K562 (cell line): ENCODE results near the gene SLC26A8. TPM values are rescaled to one million over a fixed set of nuclear protein-coding genes. Genes with fewer than 3 reads are reported as not detected.

ENCODE experiments used
- ATAC-seq: fragments of 200-7000 bp; cut with Tn5 transposase; 3 replicates; pipeline ENCODE4 v1.9.1; 2020; ENCODE audit warnings: moderate library complexity
- BruUV-seq: library from RNA; stranded (reverse); fragments of 400-500 nt; replicated peaks from 2 replicates; lab custom pipeline; 2021; lab: Mats Ljungman, UMichigan
- CTCF ChIA-PET: fragments of 300-600 bp; formaldehyde crosslinking; extraction: SDS; loops from one replicate; lab custom pipeline; 2021; ENCODE audit warnings: low intra/inter-chr PET ratio; lab: Yijun Ruan, JAX
- POLR2A ChIA-PET: fragments of 300-600, 350-650 bp; sonication (Branson Sonifier 250); formaldehyde crosslinking; extraction: SDS; loops from one replicate; lab custom pipeline; 2021; ENCODE audit warnings: antibody characterized with exemption, inconsistent platforms; lab: Yijun Ruan, JAX
- DNase-seq, 4 experiments: peaks; one replicate each; pipeline versions ENCODE4 v3.0.0 to v3.0.0-alpha.2; 2011 to 2018; ENCODE audit warnings: low spot score in 3 of 4, mixed read lengths in 3 of 4; ENCODE audit errors: extremely low read depth in 1 of 4
- FAIRE-seq: peaks from 2 replicates; lab custom pipeline; 2011; peaks lifted over from hg19 to GRCh38; lab: Jason Lieb, UNC
- H2AFZ ChIP-seq: 2 replicates; pipeline ENCODE4 v1.6.0; 2011; ENCODE audit warnings: low read depth, low read length, control low read depth, inconsistent platforms
- H3K27ac ChIP-seq: fragments of 200-600 bp; 3 replicates; pipeline ENCODE4 v1.8.0; 2011; ENCODE audit warnings: low read depth, mild to moderate bottlenecking, control low read depth, inconsistent platforms, low read length, moderate library complexity, mixed read lengths; ENCODE audit errors: extremely low read depth
- H3K27me3 ChIP-seq, 2 experiments: fragments of 300-600 bp in 1 of 2; 2 replicates in 1 of 2; 3 replicates in 1 of 2; pipeline versions ENCODE4 v1.6.0 to v1.8.0; 2011; ENCODE audit warnings: inconsistent platforms in 2 of 2, low read length in 2 of 2, mild to moderate bottlenecking in 1 of 2, mixed read lengths in 1 of 2, moderate library complexity in 1 of 2; ENCODE audit not compliant: control insufficient read depth in 2 of 2, insufficient read depth in 2 of 2
- H3K36me3 ChIP-seq: fragments of 300-600 bp; 3 replicates; pipeline ENCODE4 v1.8.0; 2011; ENCODE audit warnings: mild to moderate bottlenecking, low read length, inconsistent platforms; ENCODE audit not compliant: control insufficient read depth, insufficient read depth
- H3K4me1 ChIP-seq, 2 experiments: fragments of 200-600 bp in 1 of 2; replicated peaks in 1 of 2; 2 replicates in 1 of 2; 3 replicates in 1 of 2; pipeline versions ENCODE4 v1.5.1 to v1.8.0; 2011; ENCODE audit warnings: inconsistent platforms in 2 of 2, low read length in 2 of 2, mild to moderate bottlenecking in 1 of 2, mixed read lengths in 1 of 2, moderate library complexity in 1 of 2; ENCODE audit not compliant: control insufficient read depth in 2 of 2, insufficient read depth in 2 of 2
- H3K4me2 ChIP-seq: 2 replicates; pipeline ENCODE4 v1.6.1; 2011; ENCODE audit warnings: low read length, control low read depth, inconsistent platforms, mixed read lengths; ENCODE audit not compliant: insufficient read depth
- H3K4me3 ChIP-seq: fragments of 200-600 bp; sonication (generic), shearing (Covaris generic); 2 replicates; pipeline ENCODE4 v1.5.1; 2016; ENCODE audit warnings: control low read depth, inconsistent platforms
- H3K79me2 ChIP-seq: fragments of 200-600 bp; 3 replicates; pipeline ENCODE4 v1.8.0; 2011; ENCODE audit warnings: low read length, inconsistent platforms; ENCODE audit not compliant: control insufficient read depth, insufficient read depth
- H3K9ac ChIP-seq, 2 experiments: 2 replicates each; pipeline versions ENCODE4 v1.6.0 to v1.6.1; 2011; ENCODE audit warnings: low read depth in 2 of 2, low read length in 2 of 2, control low read depth in 1 of 2, inconsistent platforms in 1 of 2, mild to moderate bottlenecking in 1 of 2, mixed read lengths in 1 of 2; ENCODE audit not compliant: insufficient read depth in 1 of 2
- H3K9me1 ChIP-seq: one replicate; pipeline ENCODE4 v1.6.0; 2011; ENCODE audit warnings: inconsistent platforms, mild to moderate bottlenecking, low read length, moderate library complexity; ENCODE audit not compliant: control insufficient read depth, insufficient read depth
- H3K9me3 ChIP-seq: replicated peaks from 2 replicates; pipeline ENCODE4 v1.5.1; 2011; ENCODE audit warnings: low read depth, low read length, inconsistent platforms; ENCODE audit not compliant: control insufficient read depth, insufficient read depth
- H4K20me1 ChIP-seq: replicated peaks from 2 replicates; pipeline ENCODE4 v1.6.1; 2011; ENCODE audit warnings: low read length, inconsistent platforms, mixed read lengths; ENCODE audit not compliant: control insufficient read depth, insufficient read depth
- CREB3L1 ChIP-seq: fragments of 450-650 bp; IDR thresholded peaks from 2 replicates; pipeline ENCODE4 v1.6.1; 2014; ENCODE audit warnings: low read depth, mild to moderate bottlenecking, moderate library complexity, borderline replicate concordance
- PHF21A ChIP-seq: fragments of 450-650 bp; IDR thresholded peaks from 2 replicates; pipeline ENCODE4 v1.6.1; 2017; ENCODE audit warnings: low read depth, borderline replicate concordance
- RAD51 ChIP-seq: fragments of 450-650 bp; IDR thresholded peaks from 2 replicates; pipeline ENCODE4 v1.7.1; 2016; ENCODE audit warnings: low read depth, mild to moderate bottlenecking, borderline replicate concordance
- ZNF121 ChIP-seq: sonication (generic); formaldehyde crosslinking; conservative IDR thresholded peaks from 2 replicates; pipeline ENCODE4 v1.8.0; 2022; ENCODE audit warnings: missing genetic modification reagents
- WGBS: fragments of 100-300 bp; shearing (Covaris generic); methylation state at CpG from one replicate; pipeline ENCODE4 v1.1.6; 2016; ENCODE audit warnings: low coverage, mixed read lengths; ENCODE audit not compliant: insufficient coverage; ENCODE audit errors: missing lambda C conversion rate; 5-methylcytosine and 5-hydroxymethylcytosine counted together
- in situ Hi-C: fragments of 300-500 bp; cut with MboI; formaldehyde crosslinking; loops from 4 replicates; pipeline ENCODE4 v1.15.0; 2018; ENCODE audit warnings: inconsistent platforms, mixed read lengths
- intact Hi-C: fragments of 100-400 bp; cut with micrococcal nuclease; formaldehyde crosslinking; loops from 2 replicates; pipeline ENCODE4 v1.14.2; 2022
- polyA plus RNA-seq, 8 experiments: library from polyadenylated mRNA; depleted of rRNA in 4 of 8; stranded (reverse) in 5 of 8; unstranded in 3 of 8; fragments of >200 nt; fragmentation: Nextera tagmentation in 2 of 8; fragmentation: Illumina TruSeq in 1 of 8; extraction: Ambion mirVana in 2 of 8; extraction: Trizol in 1 of 8; gene quantifications; 2 replicates each; pipeline versions ENCODE4 v1.2.1 to v1.2.3, GENCODE V29; 2011 to 2014; ENCODE audit warnings: inconsistent platforms in 1 of 8, missing spikeins in 1 of 8
- total RNA-seq, 7 experiments: library from RNA; depleted of rRNA in 6 of 7; stranded (reverse); fragments of >200 nt in 6 of 7; fragmentation: Illumina TruSeq in 2 of 7; extraction: Trizol in 2 of 7; gene quantifications; 2 replicates each; pipeline versions ENCODE4 v1.2.1 to v1.2.3, GENCODE V29; 2011 to 2021; ENCODE audit warnings: low replicate concordance in 1 of 7

SLC26A8 gene
- total and polyA plus RNA-seq, 9 of the 15 experiments (the other 6 are each of a cell fraction or from before 2014, with no cell fraction given), result not detected

GRCh38 chr6:35924146-35924545 lies 100.3 kb downstream of the SLC26A8 start:
- Histone ChIP-seq H4K20me1 (peaks cover 7% of the 10 kb centered on the region; the same call in 1 of the 2 replicates), H3K9me1 (no peaks in the 10 kb centered on the region), H3K4me2 (no peak overlapping the region), H3K9ac (no peak overlapping the region), H3K79me2 (peaks cover 37% of the 10 kb centered on the region), H3K27me3 (no peaks in the 10 kb centered on the region), H2AFZ (no peak overlapping the region), H3K27ac (no peak overlapping the region), H3K9me3 (no peaks in the 10 kb centered on the region), H3K4me1 (peaks cover 4 to 5% of the 10 kb centered on the region in 2 experiments; a peak in 3 of 5 replicates), H3K36me3 (peaks cover 5% of the 10 kb centered on the region), H3K4me3 (no peak overlapping the region)
- no peak for TF ChIP-seq PHF21A
- peak; percentile 63; the same call in 1 of the 2 replicates for TF ChIP-seq ZNF121 (CRISPR knock-in tag)
- no peak for TF ChIP-seq RAD51
- no peak for TF ChIP-seq CREB3L1
- no TSS peak for BruUV-seq
- ChIA-PET CTCF (no interaction called here), POLR2A (interaction anchor here (0.6 to 1.4 kb wide), 2 partner anchors 12 to 103 kb away, joined by 3 read pairs; partner anchors contain the start of gene MAPK14)
- DNase-seq (no peak), ATAC-seq (no peak), FAIRE-seq (no peak)
- in situ Hi-C loops (no loop called here), intact Hi-C loops (no loop called here)
- 76% methylated on average over 1 of the region's 1 CpG for WGBS
